ENCODE results near the gene MSH4. TPM values are rescaled to one million over a fixed set of nuclear protein-coding genes. Genes with fewer than 3 reads are reported as not detected.
"Not testable (repeated sequence)": the region's sequence is repeated elsewhere in the genome, so short reads cannot be mapped to it uniquely, and the experiment has no call there.

Gene MSH4
- total RNA-seq, 1 donor from 2014 or later: 0.57 TPM

DNA sequence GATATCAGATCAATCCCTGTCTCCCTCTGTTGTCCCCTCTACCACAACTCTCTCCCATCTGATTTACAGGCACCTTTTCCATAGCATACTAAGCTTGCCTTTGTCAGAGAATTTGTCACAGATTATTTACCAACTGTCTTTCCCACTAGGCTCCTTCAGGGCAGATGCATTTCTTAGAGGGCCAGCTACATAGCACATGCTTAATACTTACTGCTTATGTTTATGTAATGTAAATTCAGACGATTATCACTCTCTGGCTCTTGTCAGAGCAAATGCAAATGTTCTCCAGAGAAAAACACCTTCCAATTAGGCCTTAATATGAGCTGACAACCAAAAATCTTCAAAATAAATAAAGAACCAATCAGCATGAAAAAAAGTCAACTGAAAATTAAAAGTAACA is 25.9 kb upstream of the MSH4 start:
- Mint-ChIP-seq H3K36me3 (ENCODE audit: insufficient read depth) (no peaks in the 10 kb centered on the region), H3K4me3 (ENCODE audit: low read depth) (no peak overlapping the region), H3K9me3 (ENCODE audit: low read depth) (no peaks in the 10 kb centered on the region), H3K4me1 (ENCODE audit: low read depth) (no peaks in the 10 kb centered on the region), H3K27ac (no peak overlapping the region), H3K27me3 (no peaks in the 10 kb centered on the region)
- DNase-seq (ENCODE audit: low spot score, unreplicated experiment): no peak
- TF ChIP-seq CTCF (IDR thresholded peaks at IDR 0.05; ENCODE audit: unreplicated experiment): no peak

GRCh38 chr1:75771978-75772377 is 24.7 kb upstream of the MSH4 start:
- H3K4me3 Mint-ChIP-seq (ENCODE audit: low read depth): no peak overlapping the region
- no peaks in the 10 kb centered on the region for H3K27me3 Mint-ChIP-seq
- no peak overlapping the region for H3K27ac Mint-ChIP-seq
- no peak for TF ChIP-seq CTCF (IDR thresholded peaks at IDR 0.05; ENCODE audit: unreplicated experiment)
- H3K9me3 Mint-ChIP-seq (ENCODE audit: low read depth): no peaks in the 10 kb centered on the region
- H3K4me1 Mint-ChIP-seq (ENCODE audit: low read depth): no peaks in the 10 kb centered on the region
- DNase-seq (ENCODE audit: low spot score, unreplicated experiment): no peak
- H3K36me3 Mint-ChIP-seq (ENCODE audit: insufficient read depth): no peaks in the 10 kb centered on the region

GRCh38 chr1:75777812-75778211 is 18.9 kb upstream of the MSH4 start:
- H3K4me1 Mint-ChIP-seq (ENCODE audit: low read depth); H3K27ac Mint-ChIP-seq; H3K27me3 Mint-ChIP-seq; H3K4me3 Mint-ChIP-seq (ENCODE audit: low read depth); DNase-seq (ENCODE audit: low spot score, unreplicated experiment); H3K36me3 Mint-ChIP-seq (ENCODE audit: insufficient read depth): not testable (repeated sequence)
- peaks cover 14% of the 10 kb centered on the region for H3K9me3 Mint-ChIP-seq (ENCODE audit: low read depth)

DNA sequence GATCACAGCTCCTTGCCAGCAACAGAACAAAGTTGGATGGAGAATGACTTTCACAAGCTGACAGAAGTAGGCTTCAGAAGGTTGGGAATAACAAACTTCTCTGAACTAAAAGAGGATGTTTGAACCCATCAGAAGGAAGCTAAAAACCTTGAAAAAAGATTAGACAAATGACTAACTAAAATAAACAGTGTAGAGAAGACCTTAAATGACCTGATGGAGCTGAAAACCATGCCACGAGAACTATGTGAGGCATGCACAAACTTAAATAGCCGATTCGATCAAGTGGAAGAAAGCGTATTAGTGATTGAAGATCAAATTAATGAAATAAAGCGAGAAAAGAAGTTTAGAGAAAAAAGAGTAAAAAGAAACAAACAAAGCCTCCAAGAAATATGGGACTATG is 18.0 kb upstream of the MSH4 start:
- H3K27ac Mint-ChIP-seq: not testable (repeated sequence)

DNA sequence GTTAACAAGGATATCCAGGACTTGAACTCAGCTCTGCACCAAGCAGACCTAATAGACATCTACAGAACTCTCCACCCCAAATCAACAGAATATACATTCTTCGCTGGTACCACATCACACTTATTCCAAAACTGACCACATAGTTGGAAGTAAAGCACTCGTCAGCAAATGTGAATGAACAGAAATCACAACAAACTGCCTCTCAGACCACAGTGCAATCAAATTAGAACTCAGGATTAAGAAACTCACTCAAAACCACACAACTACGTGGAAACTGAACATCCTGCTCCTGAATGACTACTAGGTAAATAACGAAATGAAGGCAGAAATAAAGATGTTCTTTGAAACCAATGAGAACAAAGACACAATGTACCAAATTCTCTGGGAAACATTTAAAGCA is 16.5 kb upstream of the MSH4 start:
- H3K9me3 Mint-ChIP-seq (ENCODE audit: low read depth): peaks cover 14% of the 10 kb centered on the region
- not testable (repeated sequence) for H3K4me1 Mint-ChIP-seq (ENCODE audit: low read depth); H3K27ac Mint-ChIP-seq; H3K27me3 Mint-ChIP-seq; DNase-seq (ENCODE audit: low spot score, unreplicated experiment); H3K4me3 Mint-ChIP-seq (ENCODE audit: low read depth); H3K36me3 Mint-ChIP-seq (ENCODE audit: insufficient read depth)

More for the DNA sequence above, 18.0 kb upstream of the MSH4 start:
- not testable (repeated sequence) for DNase-seq (ENCODE audit: low spot score, unreplicated experiment); H3K4me1 Mint-ChIP-seq (ENCODE audit: low read depth); H3K36me3 Mint-ChIP-seq (ENCODE audit: insufficient read depth); H3K27me3 Mint-ChIP-seq; H3K4me3 Mint-ChIP-seq (ENCODE audit: low read depth)
- H3K9me3 Mint-ChIP-seq (ENCODE audit: low read depth): peaks cover 14% of the 10 kb centered on the region

GRCh38 chr1:75783920-75784319 is 12.8 kb upstream of the MSH4 start:
- H3K9me3 Mint-ChIP-seq (ENCODE audit: low read depth); H3K27me3 Mint-ChIP-seq; H3K27ac Mint-ChIP-seq; H3K4me3 Mint-ChIP-seq (ENCODE audit: low read depth); DNase-seq (ENCODE audit: low spot score, unreplicated experiment); H3K36me3 Mint-ChIP-seq (ENCODE audit: insufficient read depth): not testable (repeated sequence)
- H3K4me1 Mint-ChIP-seq (ENCODE audit: low read depth): peaks cover 22% of the 10 kb centered on the region

GRCh38 chr1:75785320-75785982 is 11.2 kb upstream of the MSH4 start:
- peaks cover 2% of the 10 kb centered on the region for H3K9me3 Mint-ChIP-seq (ENCODE audit: low read depth)
- peaks cover 7% of the 10 kb centered on the region for H3K36me3 Mint-ChIP-seq (ENCODE audit: insufficient read depth)
- H3K27ac Mint-ChIP-seq: peak overlapping the region; percentile 46
- peak overlapping the region; percentile 93 for H3K4me3 Mint-ChIP-seq (ENCODE audit: low read depth)
- H3K27me3 Mint-ChIP-seq: peaks cover 2% of the 10 kb centered on the region
- TF ChIP-seq CTCF (IDR thresholded peaks at IDR 0.05; ENCODE audit: unreplicated experiment): no peak
- H3K4me1 Mint-ChIP-seq (ENCODE audit: low read depth): peaks cover 33% of the 10 kb centered on the region
- DNase-seq (ENCODE audit: low spot score, unreplicated experiment): no peak

Data from progenitor cell of endocrine pancreas (in vitro differentiated cells).